HCT116 (cell line): ENCODE data around the gene MCC. TPM values are rescaled to one million over a fixed set of nuclear protein-coding genes. Genes with fewer than 3 reads are reported as not detected.

Source experiments
- ATAC-seq: fragments of 200-7000 bp; cut with Tn5 transposase; 2 replicates; pipeline ENCODE4 v1.9.1; 2020; ENCODE audit warnings: mild to moderate bottlenecking, moderate library complexity
- BruUV-seq: library from RNA; stranded (reverse); fragments of 400-500 nt; replicated peaks from 2 replicates; lab custom pipeline; 2021; lab: Mats Ljungman, UMichigan
- CTCF ChIA-PET: fragments of 300-600 bp; sonication (Branson Sonifier 250); formaldehyde crosslinking; loops from one replicate; lab custom pipeline; 2021; ENCODE audit warnings: antibody characterized with exemption; lab: Charles Lee
- POLR2A ChIA-PET: fragments of 300-600, 350-600 bp; sonication (Branson Sonifier 250); formaldehyde crosslinking; loops from one replicate; lab custom pipeline; 2021; ENCODE audit warnings: antibody characterized with exemption; lab: Charles Lee
- RAD21 ChIA-PET, 2 experiments: fragments of 300-600 bp; sonication (Branson Sonifier 250); formaldehyde crosslinking; loops; one replicate each; lab custom pipeline; 2023; ENCODE audit warnings: low total read pairs in 2 of 2; ENCODE audit not compliant: uncharacterized antibody in 2 of 2, unreplicated experiment in 2 of 2, low non-redundant PET in 1 of 2; lab: Charles Lee
- DNase-seq: peaks from one replicate; pipeline ENCODE4 v3.0.0-alpha.2; 2010; ENCODE audit warnings: low read depth, low spot score
- H2AFZ ChIP-seq: fragments of 200-600 bp; shearing (Covaris generic), sonication (generic); 2 replicates; pipeline ENCODE4 v1.6.1; 2017; ENCODE audit warnings: low read depth, mixed run types, mixed read lengths, antibody characterized with exemption, low read length; ENCODE audit not compliant: poor library complexity, severe bottlenecking
- H3K27ac ChIP-seq: 2 replicates; pipeline ENCODE4 v1.5.1; 2012; ENCODE audit warnings: low read depth, low read length
- H3K27me3 ChIP-seq: fragments of 200-600 bp; sonication (generic); 2 replicates; pipeline ENCODE4 v1.6.1; 2016; ENCODE audit warnings: mixed run types, low read length, mixed read lengths; ENCODE audit not compliant: insufficient read depth
- H3K36me3 ChIP-seq, 2 experiments: fragments of 200-500 bp in 1 of 2; fragments of 200-600 bp in 1 of 2; sonication (Bioruptor generic) in 1 of 2; sonication (generic) in 1 of 2; 2 replicates each; pipeline versions ENCODE4 v1.5.1 to v1.6.1; 2014 to 2016; ENCODE audit warnings: low read length in 2 of 2, inconsistent platforms in 1 of 2, mixed read lengths in 1 of 2, mixed run types in 1 of 2; ENCODE audit not compliant: insufficient read depth in 2 of 2, control insufficient read depth in 1 of 2
- H3K4me1 ChIP-seq, 2 experiments: fragments of 200-600 bp in 1 of 2; sonication (generic) in 1 of 2; 2 replicates each; pipeline versions ENCODE4 v1.5.1 to v1.6.1; 2012 to 2017; ENCODE audit warnings: low read length in 2 of 2, inconsistent platforms in 1 of 2, mild to moderate bottlenecking in 1 of 2, mixed read lengths in 1 of 2, mixed run types in 1 of 2, moderate library complexity in 1 of 2; ENCODE audit not compliant: insufficient read depth in 2 of 2, control insufficient read depth in 1 of 2
- H3K4me2 ChIP-seq: fragments of 200-600 bp; sonication (generic); 2 replicates; pipeline ENCODE4 v1.6.1; 2017; ENCODE audit warnings: mixed run types, low read length, mixed read lengths
- H3K4me3 ChIP-seq, 2 experiments: fragments of 200-600 bp in 1 of 2; sonication (generic) in 1 of 2; replicated peaks in 1 of 2; 2 replicates each; pipeline ENCODE4 v1.5.1; 2011 to 2016; ENCODE audit warnings: low read length in 2 of 2, control low read depth in 1 of 2, low read depth in 1 of 2, mild to moderate bottlenecking in 1 of 2, mixed read lengths in 1 of 2, mixed run types in 1 of 2
- H3K79me2 ChIP-seq: fragments of 200-600 bp; sonication (generic); 2 replicates; pipeline ENCODE4 v1.6.1; 2017; ENCODE audit warnings: mild to moderate bottlenecking, mixed run types, low read length, moderate library complexity, mixed read lengths; ENCODE audit not compliant: insufficient read depth
- H3K9ac ChIP-seq: fragments of 200-600 bp; sonication (generic); 2 replicates; pipeline ENCODE4 v1.6.1; 2016; ENCODE audit warnings: low read length, mixed read lengths
- H3K9me2 ChIP-seq: fragments of 200-600 bp; sonication (generic), shearing (Covaris generic); 2 replicates; pipeline ENCODE4 v1.6.1; 2017; ENCODE audit warnings: mixed run types, mild to moderate bottlenecking, moderate library complexity; ENCODE audit not compliant: insufficient read depth
- H3K9me3 ChIP-seq, 2 experiments: fragments of 200-500 bp in 1 of 2; fragments of 200-600 bp in 1 of 2; sonication (Bioruptor generic) in 1 of 2; sonication (generic) in 1 of 2; 2 replicates each; pipeline ENCODE4 v1.6.1; 2014 to 2017; ENCODE audit warnings: low read length in 2 of 2, mixed read lengths in 2 of 2, inconsistent platforms in 1 of 2, low read depth in 1 of 2, mild to moderate bottlenecking in 1 of 2, mixed run types in 1 of 2, moderate library complexity in 1 of 2; ENCODE audit not compliant: control insufficient read depth in 1 of 2, insufficient read depth in 1 of 2
- H4K20me1 ChIP-seq: fragments of 200-600 bp; sonication (generic), shearing (Covaris generic); 2 replicates; pipeline ENCODE4 v1.6.1; 2017; ENCODE audit warnings: mixed run types, mild to moderate bottlenecking, moderate library complexity; ENCODE audit not compliant: insufficient read depth
- ATF3 ChIP-seq: IDR thresholded peaks from 2 replicates; pipeline ENCODE4 v1.6.1; 2012
- CBX3 ChIP-seq: IDR thresholded peaks from 2 replicates; pipeline ENCODE4 v1.6.1; 2012; ENCODE audit warnings: low read depth
- CTCF ChIP-seq, 3 experiments: fragments of 200-600 bp in 1 of 3; sonication (generic) in 1 of 3; IDR thresholded peaks in 2 of 3; conservative IDR thresholded peaks in 1 of 3; 2 replicates each; pipeline ENCODE4 v1.5.1; 2012 to 2017; ENCODE audit warnings: low read depth in 2 of 3, low read length in 2 of 3, antibody characterized with exemption in 1 of 3, borderline replicate concordance in 1 of 3, control low read depth in 1 of 3, mild to moderate bottlenecking in 1 of 3, mixed read lengths in 1 of 3, mixed run types in 1 of 3, moderate library complexity in 1 of 3; ENCODE audit not compliant: insufficient read depth in 1 of 3
- EGR1 ChIP-seq: IDR thresholded peaks from 2 replicates; pipeline ENCODE4 v1.6.1; 2012; ENCODE audit warnings: low read depth
- EZH2 ChIP-seq: fragments of 200-600 bp; sonication (generic); IDR thresholded peaks from 2 replicates; pipeline ENCODE4 v1.6.1; 2017; ENCODE audit warnings: antibody characterized with exemption, mixed run types
- MAX ChIP-seq: IDR thresholded peaks from 2 replicates; pipeline ENCODE4 v1.6.1; 2012
- SRF ChIP-seq: IDR thresholded peaks from 2 replicates; pipeline ENCODE4 v1.6.1; 2012; ENCODE audit warnings: low read depth
- ZBTB33 ChIP-seq: IDR thresholded peaks from 2 replicates; pipeline ENCODE4 v1.6.1; 2011; ENCODE audit warnings: mild to moderate bottlenecking, low read length, moderate library complexity; ENCODE audit not compliant: insufficient replicate concordance; ENCODE audit errors: extremely low read depth
- ZFX ChIP-seq: fragments of 450-650 bp; IDR thresholded peaks from 2 replicates; pipeline ENCODE4 v1.6.1; 2017
- ZNF274 ChIP-seq: fragments of 200-500 bp; sonication (Bioruptor generic); IDR thresholded peaks from 2 replicates; pipeline ENCODE4 v1.6.1; 2014; ENCODE audit warnings: mild to moderate bottlenecking, low read depth, low read length, inconsistent platforms
- intact Hi-C: fragments of 100-400 bp; cut with micrococcal nuclease; formaldehyde crosslinking; loops from 2 replicates; pipeline ENCODE4 v1.10.0; 2022
- total RNA-seq: library from RNA; stranded (reverse); gene quantifications from one replicate; pipeline ENCODE4 v1.2.1, GENCODE V29; 2021; ENCODE audit not compliant: unreplicated experiment

Gene MCC
- total RNA-seq, 1 experiment from 2014 or later: 20.1 TPM

- H3K4me2 ChIP-seq: no peak overlapping the region
- H3K36me3 ChIP-seq: no peaks in the 10 kb centered on the region
- CTCF ChIA-PET: no interaction called here
- no peaks in the 10 kb centered on the region for H4K20me1 ChIP-seq
- H2AFZ ChIP-seq: no peak overlapping the region
- no peak overlapping the region for H3K27ac ChIP-seq
- no peaks in the 10 kb centered on the region for H3K27me3 ChIP-seq
- TF ChIP-seq ZBTB33 (no peak), ZFX (no peak), ZNF274 (no peak), SRF (no peak), EZH2 (no peak), MAX (no peak), EGR1 (no peak), ATF3 (no peak), CTCF (IDR thresholded peaks at IDR 0.05 in 2 of 3, conservative IDR thresholded peaks at IDR 0.05 in 1 of 3; ENCODE audit: borderline replicate concordance in 1 of 3, insufficient read depth in 1 of 3, low read depth in 2 of 3, low read length in 2 of 3) (no peak), CBX3 (no peak)
- no peak overlapping the region for H3K9ac ChIP-seq
- peaks cover 32% of the 10 kb centered on the region for H3K79me2 ChIP-seq
- ATAC-seq (no peak), DNase-seq (no peak)
- BruUV-seq: no TSS peak
- RAD21 ChIA-PET: no interaction called here
- H3K4me3 ChIP-seq: no peak overlapping the region
- intact Hi-C loops: no loop called here
- POLR2A ChIA-PET: interaction anchor here (0.7 kb wide), 1 partner anchor 499 kb away, joined by 6 read pairs; no protein-coding TSS in a partner anchor
- no peaks in the 10 kb centered on the region for H3K9me3 ChIP-seq
- H3K9me2 ChIP-seq: no peaks in the 10 kb centered on the region
- no peaks in the 10 kb centered on the region for H3K4me1 ChIP-seq
Observed at GRCh38 chr5:113183694-113184093, 304.6 kb downstream of the MCC start.
